Fibroblast of skin of abdomen (primary cell): ENCODE measurements around the gene ATP11C. TPM values are rescaled to one million over a fixed set of nuclear protein-coding genes. Genes with fewer than 3 reads are reported as not detected.
"Not testable (repeated sequence)": the region's sequence is repeated elsewhere in the genome, so short reads cannot be mapped to it uniquely, and the experiment has no call there.

Experiments used
- DNase-seq: peaks from one replicate; pipeline ENCODE4 v3.0.0-alpha.2; 2013
- polyA plus RNA-seq, 2 experiments: library from polyadenylated mRNA; unstranded; fragments of 120-200 nt; gene quantifications; one replicate each; pipeline ENCODE4 v1.2.1, GENCODE V29; 2013; ENCODE audit not compliant: insufficient read length in 2 of 2

ATP11C gene
- 37.6 TPM for polyA plus RNA-seq (2013, experiment 1 of 2; ENCODE audit: insufficient read length)
- polyA plus RNA-seq (2013, experiment 2 of 2; ENCODE audit: insufficient read length): 39.5 TPM

DNA sequence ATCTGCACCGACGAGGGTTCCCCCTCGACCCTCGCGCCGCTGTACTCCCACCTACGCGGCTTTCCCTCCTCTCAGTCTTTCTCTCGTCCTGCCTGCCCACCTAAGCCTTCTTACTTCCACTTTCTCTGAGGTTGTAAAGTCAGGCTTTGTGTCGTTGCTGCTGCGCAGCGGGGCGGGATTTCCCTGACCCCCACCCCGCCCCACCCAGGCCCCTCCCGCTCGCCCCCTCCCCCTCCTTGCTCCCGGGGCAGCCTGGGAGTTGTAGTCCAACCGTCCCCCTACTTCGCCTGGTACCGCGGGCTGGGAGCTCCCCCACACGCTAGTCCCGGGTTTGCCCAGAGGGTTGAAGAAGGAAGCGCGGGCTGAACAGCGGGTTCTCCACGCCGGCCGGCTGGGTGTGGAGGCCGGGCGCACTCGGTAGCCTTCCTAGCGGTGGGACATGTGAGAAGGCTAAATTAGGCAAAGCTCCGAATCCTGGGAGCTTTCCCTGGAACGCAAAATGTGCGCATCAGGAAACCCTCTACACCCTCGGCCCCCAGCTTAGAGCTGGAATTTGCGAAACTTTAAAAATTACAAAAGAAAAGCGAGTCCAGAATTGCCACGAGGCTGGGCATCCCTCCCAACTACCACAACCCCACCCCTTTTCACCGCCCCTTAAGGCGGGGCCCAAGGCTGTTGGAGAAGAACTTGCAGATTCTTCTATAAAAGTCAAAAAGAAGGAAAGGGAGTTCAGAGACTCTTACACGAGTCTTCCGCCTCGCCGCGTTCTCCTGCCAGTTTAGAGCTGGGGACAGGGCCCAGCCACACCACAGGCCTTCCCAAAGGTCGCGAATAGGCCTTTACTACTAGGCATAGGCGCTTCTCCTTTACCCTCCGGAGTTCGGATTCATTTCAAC, at the start of gene ATP11C:
Gene ATP11C, minus strand, starts transcription at position 153 of the 896 bp plus-strand sequence. CDS start 1,011 bp downstream, outside the sequence.
- peak; percentile 92 for DNase-seq

DNA sequence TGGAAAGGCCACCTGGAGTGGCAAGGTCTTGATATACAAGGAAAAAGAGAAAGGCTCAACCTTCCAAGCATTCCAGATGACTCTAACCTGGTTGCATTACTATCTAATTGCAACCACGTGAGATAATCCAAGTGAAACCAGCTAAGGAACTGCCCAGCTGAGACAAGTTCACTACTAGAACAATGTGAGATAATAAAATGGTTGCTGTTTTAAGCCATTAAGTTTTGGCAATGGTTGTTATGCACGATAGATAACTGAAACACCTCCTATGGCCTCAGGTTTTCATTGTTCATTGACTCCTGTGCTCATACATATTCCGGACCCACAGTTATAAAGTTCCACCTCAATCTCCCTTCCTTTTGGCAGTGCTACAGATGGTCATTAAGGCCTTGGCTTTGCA, 41.6 kb upstream of the ATP11C start:
- no peak for DNase-seq

DNA sequence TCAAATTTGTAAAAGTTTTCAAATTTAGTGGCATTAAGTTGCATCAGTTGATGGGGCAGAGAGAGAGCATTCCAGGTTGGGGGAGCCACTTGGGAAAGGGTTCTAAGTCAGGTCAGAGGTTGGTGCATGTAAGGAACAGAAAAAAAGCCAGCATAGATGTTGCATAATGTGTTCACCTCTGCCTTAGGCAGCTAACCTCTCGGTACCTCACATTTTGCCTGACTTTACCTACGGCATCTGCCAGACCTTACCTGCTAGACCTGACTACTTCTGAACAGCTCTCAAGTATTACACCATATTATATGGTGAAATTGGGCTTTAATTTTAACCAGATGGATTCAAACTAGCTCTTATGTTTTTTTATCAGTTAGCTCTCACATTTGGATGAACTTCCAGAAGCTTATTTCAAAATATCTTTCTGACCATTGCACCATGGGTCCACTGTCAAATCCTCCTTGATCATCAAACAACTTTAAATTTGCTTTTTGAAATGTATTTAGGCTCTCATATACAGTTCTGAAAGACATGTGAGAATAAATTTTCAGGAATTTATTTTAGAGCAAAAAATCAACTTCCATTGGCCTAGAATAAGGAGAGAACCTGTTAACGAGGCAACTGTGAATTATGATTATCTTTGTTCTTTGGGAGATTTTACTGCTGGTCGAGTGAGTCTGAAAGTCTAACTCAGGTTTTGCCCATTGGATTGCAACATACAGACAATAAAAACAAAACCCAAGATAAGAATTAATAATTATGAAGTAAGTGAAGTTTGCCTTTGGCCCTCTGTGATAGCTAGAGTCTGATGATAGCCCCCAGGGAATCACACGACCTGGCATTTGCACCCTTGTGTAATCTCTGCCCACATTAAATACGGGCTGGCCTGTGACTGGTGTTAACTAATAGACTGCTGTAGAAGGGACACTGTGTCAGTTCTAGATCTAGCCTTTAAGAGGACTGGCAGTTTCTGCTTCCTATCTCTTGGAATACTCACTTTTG, 40.1 kb upstream of the ATP11C start:
- no peak for DNase-seq

DNA sequence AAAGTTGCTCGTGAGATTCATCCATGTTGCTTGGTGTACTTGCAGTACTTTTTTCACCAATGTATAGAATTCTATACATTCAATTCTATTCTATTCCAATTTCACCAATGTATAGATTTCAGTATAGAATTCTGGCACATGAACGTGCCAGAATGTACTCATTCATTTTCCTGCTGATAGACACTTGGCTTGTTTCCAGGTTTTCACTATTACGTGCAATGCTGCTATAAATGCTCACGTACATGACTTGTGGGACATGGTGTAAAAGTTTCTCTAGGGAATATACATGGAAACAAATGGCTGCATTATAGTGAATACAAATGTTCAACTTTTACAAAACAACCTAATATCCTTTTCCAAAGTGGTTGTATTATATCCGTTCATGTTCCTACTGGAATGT, 39.3 kb upstream of the ATP11C start:
- DNase-seq: no peak

DNA sequence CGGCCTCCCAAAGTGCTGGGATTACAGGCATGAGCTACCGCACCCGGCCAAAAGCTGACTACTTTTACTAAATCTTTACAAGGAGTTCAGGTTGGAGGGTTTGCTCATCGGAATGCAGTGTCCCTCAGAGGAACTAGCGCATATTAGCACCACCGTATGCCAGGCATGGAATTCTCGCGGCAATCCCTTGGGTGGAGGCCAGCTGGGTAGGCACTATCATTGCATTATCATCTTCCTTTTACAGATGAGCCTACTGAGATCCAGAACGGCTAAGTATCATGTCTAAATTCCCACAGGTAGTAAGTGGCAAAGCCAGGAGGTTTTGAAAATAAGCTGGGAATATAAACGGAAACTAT, 38.5 kb upstream of the ATP11C start:
- DNase-seq: no peak

DNA sequence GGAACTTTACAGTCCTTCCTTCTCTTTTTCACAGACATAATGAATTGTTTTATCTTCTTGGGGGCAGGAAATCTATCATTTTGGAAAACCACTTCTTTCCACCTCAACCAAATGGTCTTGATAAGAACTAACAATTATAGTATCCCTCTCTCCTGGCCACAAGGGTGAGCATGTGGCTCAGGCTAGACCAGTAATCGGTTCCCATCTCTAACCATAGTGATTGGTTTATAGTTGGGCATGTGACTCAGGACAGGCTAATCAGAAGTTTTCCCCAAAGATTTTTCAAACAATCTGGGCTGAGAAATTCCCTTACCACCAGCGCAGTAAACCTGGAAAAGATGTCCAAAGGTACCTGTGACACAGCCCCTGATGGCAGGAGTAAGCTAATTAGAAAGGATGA, 36.4 kb upstream of the ATP11C start:
- no peak for DNase-seq

DNA sequence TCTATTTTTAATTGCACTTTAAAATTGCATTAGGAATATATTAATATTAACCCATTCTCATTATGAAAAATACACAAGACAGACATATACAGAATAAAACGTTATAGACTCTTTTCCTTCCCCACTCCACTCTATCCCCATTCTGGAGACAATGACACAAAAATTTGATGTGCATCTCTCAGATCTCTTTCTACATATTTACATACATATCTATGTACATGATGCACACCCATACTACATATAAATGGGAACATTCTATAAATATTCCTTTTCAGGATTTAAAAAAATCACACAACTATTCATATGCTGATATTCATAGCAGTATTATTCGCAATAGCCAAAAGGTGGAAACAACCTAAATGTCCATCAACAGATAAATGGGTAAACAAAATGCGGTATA, 34.9 kb upstream of the ATP11C start:
- no peak for DNase-seq

DNA sequence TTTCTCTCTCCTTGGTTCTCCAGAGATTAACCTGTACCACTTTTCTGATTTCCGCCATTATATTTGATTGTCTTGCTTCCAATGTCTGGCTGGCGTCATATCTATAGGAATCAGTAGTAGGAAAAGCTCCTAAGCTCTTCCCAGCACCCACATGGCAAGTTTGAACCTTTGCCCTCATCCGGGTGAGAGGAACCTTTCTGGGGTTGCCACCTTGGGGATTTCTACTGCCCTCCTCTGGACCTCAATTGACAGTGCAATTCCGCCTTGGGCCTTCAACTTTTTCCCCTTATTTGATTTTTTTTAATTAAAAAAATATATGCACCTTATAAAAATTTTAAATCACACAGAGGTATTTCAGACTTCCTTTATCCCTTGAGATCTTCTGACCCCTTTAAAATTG, 34.4 kb upstream of the ATP11C start:
- DNase-seq: no peak

DNA sequence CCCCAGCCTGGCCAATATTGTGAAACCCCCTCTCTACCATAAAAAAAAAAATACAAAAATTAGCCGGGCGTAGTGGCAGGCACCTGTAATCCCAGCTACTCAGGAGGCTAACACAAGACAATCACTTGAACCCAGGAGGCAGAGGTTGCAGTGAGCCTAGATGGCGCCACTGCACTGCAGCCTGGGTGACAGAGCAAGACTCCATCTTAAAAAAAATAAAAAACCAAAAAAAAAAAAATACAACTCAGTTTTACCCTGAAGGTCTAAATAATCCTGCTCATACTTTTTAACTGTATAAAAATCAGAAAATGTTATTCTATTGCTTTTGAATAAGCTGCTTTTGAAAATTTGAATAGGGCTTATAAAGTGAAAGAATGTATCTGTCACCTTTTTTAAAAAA, 33.3 kb upstream of the ATP11C start:
- DNase-seq: not testable (repeated sequence)

DNA sequence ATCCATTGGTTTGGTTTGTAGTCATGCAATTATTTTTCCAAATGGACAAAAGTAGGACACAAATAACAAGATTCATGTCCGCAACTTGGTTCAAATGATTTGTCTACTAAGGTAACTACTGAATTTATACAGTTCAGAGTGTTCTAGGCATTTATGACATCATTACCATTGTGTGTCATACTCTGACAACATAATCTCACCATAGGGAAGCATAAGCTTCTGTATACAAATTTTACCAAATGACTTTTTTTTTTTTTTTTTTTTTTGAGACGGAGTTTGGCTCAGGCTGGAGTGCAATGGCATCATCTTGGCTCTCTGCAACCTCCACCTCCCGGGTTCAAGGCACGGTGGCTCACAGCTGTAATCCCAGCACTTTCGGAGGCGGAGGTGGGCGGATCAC, 32.6 kb upstream of the ATP11C start, which contains the start of gene CXorf66:
Gene CXorf66, minus strand, starts transcription at position 101 of the 400 bp plus-strand sequence. Its CDS starts 25 bp downstream, at position 76.
- no peak for DNase-seq

DNA sequence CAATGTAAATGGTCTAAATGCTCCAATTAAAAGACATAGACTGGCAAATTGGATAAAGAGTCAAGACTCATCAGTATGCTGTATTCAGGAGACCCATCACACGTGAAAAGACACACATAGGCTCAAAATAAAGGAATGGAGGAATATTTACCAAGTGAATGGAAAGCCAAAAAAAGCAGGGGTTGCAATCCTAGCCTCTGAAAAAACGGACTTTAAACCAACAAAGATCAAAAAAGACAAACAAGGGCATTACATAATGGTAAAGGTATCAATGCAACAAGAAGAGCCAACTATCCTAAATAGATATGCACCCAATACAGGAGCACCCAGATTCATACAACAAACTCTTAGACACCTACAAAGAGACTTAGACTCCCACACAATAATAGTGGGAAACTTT, 28.2 kb upstream of the ATP11C start:
- not testable (repeated sequence) for DNase-seq

DNA sequence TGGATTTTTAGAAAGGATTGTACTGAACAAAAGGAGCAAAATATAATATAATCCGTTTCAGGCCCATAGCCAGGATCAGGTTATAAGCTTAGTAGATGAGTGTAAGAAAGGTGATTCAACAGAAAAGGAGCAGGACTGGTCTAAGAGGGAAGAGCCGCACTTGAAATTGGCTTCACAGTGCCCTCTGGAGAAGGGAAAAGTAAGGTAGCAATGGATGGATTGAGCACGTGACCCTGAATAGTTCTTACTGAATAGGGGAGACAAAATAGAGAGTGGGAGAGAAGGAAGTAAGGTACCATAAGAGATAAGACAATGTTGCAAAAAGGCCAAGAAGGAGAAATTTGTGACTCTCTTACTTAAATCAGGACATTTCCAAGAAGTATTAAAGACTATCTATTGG, 16.9 kb upstream of the ATP11C start:
- no peak for DNase-seq

DNA sequence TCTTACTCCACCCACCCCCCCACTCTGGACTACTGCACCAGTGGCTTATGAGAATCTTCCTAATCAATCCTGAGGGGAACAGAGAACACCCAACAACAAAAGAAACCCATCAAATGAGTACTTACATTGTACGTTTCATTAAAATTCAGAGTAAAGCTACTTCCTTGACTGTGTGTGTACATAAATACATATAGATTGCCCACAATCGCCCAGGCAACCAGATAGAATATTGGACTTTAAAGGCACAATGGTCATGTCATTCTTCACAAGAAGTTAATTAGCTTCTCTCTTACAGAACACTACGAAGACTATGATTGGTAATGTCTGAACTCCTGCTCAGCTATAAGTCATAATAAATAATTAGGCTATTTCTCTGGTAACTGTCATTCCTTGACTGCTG, 12.2 kb upstream of the ATP11C start:
- no peak for DNase-seq

DNA sequence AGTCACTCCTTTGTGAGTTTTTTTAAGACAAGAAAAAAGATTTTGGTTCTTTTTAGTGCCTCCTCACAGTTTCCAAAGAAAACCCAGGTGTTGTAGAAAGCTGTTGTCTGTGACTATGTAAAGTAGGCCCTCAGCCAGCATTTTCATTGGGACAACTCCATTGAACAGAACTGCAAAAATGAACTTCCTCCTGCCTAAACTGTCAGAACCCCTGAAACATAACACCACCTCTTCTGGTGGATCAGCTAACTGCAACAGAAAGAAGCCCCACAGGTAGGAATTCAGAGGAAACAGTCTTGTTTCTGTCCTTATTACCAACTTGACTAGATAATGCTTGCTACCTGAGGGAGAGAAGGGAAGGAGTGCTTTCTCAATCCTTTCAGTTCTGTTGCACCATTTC, 3.4 kb upstream of the ATP11C start:
- no peak for DNase-seq

DNA sequence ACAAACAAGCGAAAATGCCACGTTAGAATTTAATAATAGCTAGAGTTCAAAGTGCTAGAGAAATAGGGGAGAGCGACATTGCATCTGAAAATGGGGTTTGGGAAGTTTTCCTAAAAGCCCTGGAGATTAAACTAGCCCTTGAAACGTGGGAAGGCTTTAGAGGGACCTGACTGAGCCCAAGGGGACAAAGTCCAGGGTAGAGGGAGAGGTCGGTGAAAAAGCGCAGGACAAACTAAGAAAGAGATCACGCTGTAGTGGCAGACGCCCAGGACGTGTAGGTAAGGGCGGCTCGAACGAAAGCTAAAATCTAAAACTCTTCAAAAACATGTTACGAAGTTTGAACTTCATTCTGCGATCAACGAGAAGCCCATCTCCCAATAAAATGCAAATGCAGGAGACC, 1.1 kb upstream of the ATP11C start:
- no peak for DNase-seq

DNA sequence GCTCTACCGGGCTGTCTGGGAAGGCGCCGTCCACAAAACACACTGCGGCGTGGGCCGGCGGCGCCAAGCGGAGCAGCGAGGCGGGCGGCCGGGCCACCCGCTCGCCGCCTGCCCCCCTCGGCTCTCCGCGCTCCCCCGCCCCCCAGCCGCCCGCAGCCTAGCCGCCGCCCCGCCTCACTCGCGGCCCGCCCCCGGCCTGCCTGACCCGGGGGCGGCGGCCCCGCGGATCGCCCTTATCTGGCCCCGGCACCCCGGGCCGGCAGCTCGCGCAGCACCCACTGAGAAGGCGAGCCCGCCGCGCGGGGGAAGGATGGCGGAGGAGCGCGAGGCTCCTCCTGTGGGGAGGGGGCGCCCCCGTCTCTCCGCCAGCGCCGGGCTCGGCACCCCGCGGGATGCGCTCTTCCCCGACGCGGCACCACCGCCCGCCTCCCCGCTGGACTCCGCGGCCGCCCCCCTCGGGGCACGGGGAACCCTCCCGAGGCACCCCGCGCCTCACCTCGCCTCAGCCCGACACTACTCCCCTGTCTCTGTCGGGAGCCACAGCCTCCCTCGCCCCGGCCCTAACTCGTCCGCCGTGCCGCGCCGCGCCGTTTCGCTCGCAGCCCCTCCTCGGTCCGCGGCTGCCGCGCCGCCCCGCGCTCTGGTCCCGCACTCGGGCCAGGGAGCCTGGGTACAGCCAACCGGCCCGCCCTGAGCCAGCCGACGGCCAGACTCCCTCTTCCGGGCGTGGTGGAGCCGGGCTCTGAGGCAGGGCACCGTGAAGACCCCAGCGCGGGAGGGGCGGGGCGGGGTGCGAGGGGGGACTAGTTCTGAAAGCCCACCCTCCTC, 566 bp downstream of the ATP11C start:
- DNase-seq: peak; percentile 33

DNA sequence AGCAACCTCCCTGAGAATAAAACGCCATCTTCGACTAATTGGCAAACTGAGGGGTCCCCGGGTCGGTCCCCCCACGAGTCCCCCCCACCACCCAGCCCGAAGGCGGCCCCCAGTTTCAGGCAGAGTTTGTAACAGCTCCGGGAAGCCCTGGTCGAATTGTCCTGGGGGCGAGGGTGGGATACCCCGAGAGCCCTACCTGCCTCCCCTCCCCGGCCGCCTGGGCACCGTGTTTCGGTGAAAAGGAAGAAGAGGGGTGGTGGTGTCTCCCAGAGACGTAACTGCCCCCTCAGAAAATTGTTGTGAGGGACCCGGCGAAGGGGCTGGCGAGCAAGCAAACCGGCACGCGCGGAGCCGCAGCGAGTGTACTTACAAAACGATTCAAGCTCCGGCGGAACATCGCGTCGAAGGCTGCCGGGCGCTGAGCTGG, 1.2 kb downstream of the ATP11C start:
- no peak for DNase-seq

DNA sequence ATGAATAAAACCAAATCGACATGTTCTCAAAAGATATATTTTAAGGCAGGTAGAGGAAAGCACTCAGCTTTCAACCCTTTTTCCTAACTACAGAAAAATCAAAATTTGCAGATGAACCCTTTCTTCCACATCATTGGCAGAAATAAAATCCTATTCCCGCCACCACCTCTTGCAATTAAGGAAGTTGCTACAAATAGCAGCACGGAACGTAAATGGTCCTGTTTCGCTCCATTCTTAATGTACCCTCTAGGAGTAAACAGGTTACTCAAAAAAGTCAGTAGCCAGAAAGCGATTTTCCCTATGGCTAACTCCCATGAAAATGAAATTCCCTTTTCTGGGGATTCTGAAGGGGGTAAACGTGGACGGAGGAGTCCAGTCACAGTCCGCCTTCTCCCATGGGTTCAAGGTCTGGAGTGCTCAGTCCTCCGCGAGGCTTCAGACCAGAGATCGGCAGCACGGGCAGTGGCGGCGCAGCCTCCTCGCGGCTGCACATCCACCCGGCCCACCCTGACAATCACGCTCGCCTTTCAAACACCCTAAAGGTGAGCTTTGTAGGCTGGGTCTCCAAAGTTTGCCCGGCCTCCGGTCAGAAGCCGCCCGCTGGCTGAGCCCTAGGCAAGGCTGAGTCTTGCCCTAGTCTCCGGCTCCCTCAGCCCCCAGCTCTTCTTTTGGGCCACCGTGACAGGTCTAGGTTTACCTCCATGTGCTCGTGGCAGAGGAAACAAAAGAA, 1.8 kb downstream of the ATP11C start:
- no peak for DNase-seq

DNA sequence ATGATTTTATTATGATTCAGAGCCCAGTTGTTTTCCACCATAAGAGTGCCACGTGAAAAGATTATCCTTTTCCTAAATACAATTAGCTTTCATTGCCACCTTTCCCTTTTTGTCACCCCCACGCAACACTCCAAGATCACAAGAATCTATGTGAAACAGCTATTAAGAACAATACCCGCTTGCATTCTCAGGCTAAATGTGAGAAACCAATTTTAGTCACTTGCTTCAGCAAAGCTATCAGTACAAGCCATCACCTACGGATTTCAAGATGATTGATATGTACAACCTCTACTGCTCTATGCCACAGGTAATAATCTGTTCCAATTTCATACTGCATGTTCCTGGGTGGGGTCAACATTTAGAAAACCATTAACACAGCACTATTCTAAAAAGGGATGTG, 2.5 kb downstream of the ATP11C start:
- no peak for DNase-seq

DNA sequence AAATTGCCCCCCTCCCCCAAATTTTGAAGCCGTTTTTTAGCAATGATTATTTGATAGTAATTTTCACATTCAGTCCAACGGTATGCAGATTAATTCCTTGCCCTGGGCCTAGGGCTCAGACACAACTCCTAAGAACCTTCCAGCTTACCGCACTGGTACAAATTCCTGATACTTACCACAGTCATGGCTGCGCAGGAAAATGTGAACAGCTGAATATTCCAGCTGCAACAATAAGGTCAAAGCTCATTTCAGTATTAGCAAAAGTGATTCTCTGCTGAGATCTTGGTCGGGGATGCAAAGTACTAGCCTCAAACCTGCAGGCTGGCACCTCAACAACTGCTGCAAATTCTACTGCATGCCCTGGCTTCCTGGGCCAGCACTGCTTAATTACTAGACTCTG, 3.0 kb downstream of the ATP11C start:
- no peak for DNase-seq

DNA sequence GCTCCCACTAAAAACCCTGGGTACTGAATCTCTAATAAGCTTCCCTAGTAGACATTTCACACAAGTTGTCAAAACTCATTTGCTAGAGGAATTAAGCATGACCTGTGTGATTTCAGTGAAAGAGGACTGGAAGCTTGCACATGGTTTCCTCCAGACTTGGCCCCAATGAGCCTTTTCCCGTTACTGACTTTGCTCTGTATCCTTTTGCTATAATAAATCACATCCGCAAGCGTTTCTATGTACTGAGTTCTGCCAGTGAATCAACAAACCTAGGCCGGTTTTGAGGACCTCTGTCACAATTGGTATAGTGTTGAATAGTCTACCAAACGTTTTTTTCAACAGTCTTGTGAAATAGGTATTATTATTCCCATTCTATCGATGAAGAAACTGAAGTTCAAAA, 8.2 kb downstream of the ATP11C start:
- DNase-seq: no peak
